MM.1S (cell line): ENCODE measurements around the gene GYS1.
A peak's percentile ranks its signal among the peaks of the same experiment; 100 is the strongest.

Source experiments
- DNase-seq: peaks from one replicate; pipeline ENCODE4 v3.0.0-alpha.2; 2015
- H2AFZ ChIP-seq: fragments of 300-600 bp; sonication (generic); 2 replicates; pipeline ENCODE4 v1.6.0; 2016; ENCODE audit warnings: antibody characterized with exemption, low read length
- H3F3A ChIP-seq: fragments of 300-600 bp; sonication (generic); 2 replicates; pipeline ENCODE4 v1.6.1; 2016; ENCODE audit warnings: mild to moderate bottlenecking, antibody characterized with exemption, low read length, moderate library complexity, mixed read lengths; ENCODE audit not compliant: insufficient read depth
- H3K27ac ChIP-seq: fragments of 300-600 bp; sonication (generic); 2 replicates; pipeline ENCODE4 v1.5.1; 2016; ENCODE audit warnings: mild to moderate bottlenecking, low read length
- H3K27me3 ChIP-seq: fragments of 300-600 bp; sonication (generic); replicated peaks from 2 replicates; pipeline ENCODE4 v1.6.0; 2016; ENCODE audit warnings: low read length; ENCODE audit not compliant: insufficient read depth
- H3K36me3 ChIP-seq: fragments of 300-600 bp; sonication (generic); replicated peaks from 2 replicates; pipeline ENCODE4 v1.6.1; 2016; ENCODE audit warnings: mild to moderate bottlenecking, low read length, mixed read lengths; ENCODE audit not compliant: insufficient read depth
- H3K4me1 ChIP-seq: fragments of 300-600 bp; sonication (generic); 2 replicates; pipeline ENCODE4 v1.6.1; 2016; ENCODE audit warnings: low read length, mixed read lengths
- H3K4me2 ChIP-seq: fragments of 300-600 bp; sonication (generic); 2 replicates; pipeline ENCODE4 v1.6.0; 2016; ENCODE audit warnings: low read depth, low read length
- H3K4me3 ChIP-seq: fragments of 300-600 bp; sonication (generic); 2 replicates; pipeline ENCODE4 v1.5.1; 2016; ENCODE audit warnings: low read length, mixed read lengths
- H3K79me2 ChIP-seq: fragments of 300-600 bp; sonication (generic); 2 replicates; pipeline ENCODE4 v1.6.1; 2016; ENCODE audit warnings: mixed run types, low read length, mixed read lengths
- H3K9ac ChIP-seq: fragments of 300-600 bp; sonication (generic); 2 replicates; pipeline ENCODE4 v1.6.1; 2016; ENCODE audit warnings: low read length, mixed read lengths
- H3K9me2 ChIP-seq: fragments of 300-600 bp; sonication (generic); replicated peaks from 2 replicates; pipeline ENCODE4 v1.6.1; 2016; ENCODE audit warnings: mild to moderate bottlenecking, low read length, mixed read lengths; ENCODE audit not compliant: insufficient read depth
- H3K9me3 ChIP-seq: fragments of 300-600 bp; sonication (generic); replicated peaks from 2 replicates; pipeline ENCODE4 v1.6.1; 2016; ENCODE audit warnings: mild to moderate bottlenecking, low read length, mixed read lengths; ENCODE audit not compliant: insufficient read depth
- H4K20me1 ChIP-seq: fragments of 300-600 bp; sonication (generic); 2 replicates; pipeline ENCODE4 v1.6.1; 2016; ENCODE audit warnings: mild to moderate bottlenecking, low read length, moderate library complexity, mixed read lengths; ENCODE audit not compliant: insufficient read depth
- EZH2 ChIP-seq: fragments of 300-600 bp; sonication (generic); optimal IDR thresholded peaks from 2 replicates; pipeline ENCODE3; 2017; ENCODE audit warnings: low read depth, mild to moderate bottlenecking, antibody characterized with exemption, low read length, mixed read lengths
- EZH2phosphoT487 ChIP-seq: fragments of 300-600 bp; sonication (generic); IDR thresholded peaks from 2 replicates; pipeline ENCODE4 v1.6.1; 2018; ENCODE audit warnings: antibody characterized with exemption, low read length
- TF ChIP-seq, protein P1 (sequence below): fragments of 300-600 bp; sonication (generic); IDR thresholded peaks from 2 replicates; pipeline ENCODE4 v1.5.1; 2016; ENCODE audit warnings: antibody characterized with exemption, low read length, mixed read lengths

Gene GYS1

DNA sequence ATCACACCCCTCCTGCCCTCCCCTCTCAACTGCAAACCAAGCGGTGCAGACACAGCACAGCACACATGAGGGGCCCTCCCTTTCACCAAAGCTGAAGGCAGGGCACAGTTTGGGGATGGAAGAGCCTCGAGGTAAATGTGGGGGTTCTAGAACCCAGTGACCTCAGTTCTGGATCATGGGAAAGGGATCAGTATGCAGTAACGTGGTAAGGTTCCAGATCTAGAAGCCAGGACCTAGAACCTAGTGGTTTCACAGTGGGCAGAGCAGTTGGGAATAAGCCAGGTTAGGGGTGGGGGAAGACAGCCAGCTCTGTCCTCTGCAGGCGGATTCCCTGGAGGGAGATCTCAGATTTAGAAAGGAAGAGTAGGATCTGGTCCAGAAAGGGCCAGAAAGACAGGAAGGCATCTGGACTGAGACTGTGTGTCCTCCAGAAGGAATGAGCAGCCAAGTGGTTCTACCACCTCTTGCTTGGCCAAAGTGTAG, 24.9 kb downstream of the GYS1 start:
- peaks cover 21% of the 10 kb centered on the region for H3K79me2 ChIP-seq
- H3K9me3 ChIP-seq, result no peaks in the 10 kb centered on the region
- DNase-seq, result no peak
- no peak for TF ChIP-seq EZH2
- TF ChIP-seq EZH2phosphoT487, result no peak
- H3K27me3 ChIP-seq, result no peaks in the 10 kb centered on the region
- H3F3A ChIP-seq, result peaks cover 45% of the 10 kb centered on the region
- H3K27ac ChIP-seq, result peak overlapping the region; percentile 47; the same call in 1 of the 2 replicates
- no peaks in the 10 kb centered on the region for H3K9me2 ChIP-seq
- no peaks in the 10 kb centered on the region for H4K20me1 ChIP-seq
- peaks cover 35% of the 10 kb centered on the region for H3K4me1 ChIP-seq
- H3K4me3 ChIP-seq, result no peak overlapping the region
- no peak overlapping the region for H2AFZ ChIP-seq
- no peaks in the 10 kb centered on the region for H3K36me3 ChIP-seq
- no peak overlapping the region for H3K9ac ChIP-seq
- no peak overlapping the region for H3K4me2 ChIP-seq

DNA sequence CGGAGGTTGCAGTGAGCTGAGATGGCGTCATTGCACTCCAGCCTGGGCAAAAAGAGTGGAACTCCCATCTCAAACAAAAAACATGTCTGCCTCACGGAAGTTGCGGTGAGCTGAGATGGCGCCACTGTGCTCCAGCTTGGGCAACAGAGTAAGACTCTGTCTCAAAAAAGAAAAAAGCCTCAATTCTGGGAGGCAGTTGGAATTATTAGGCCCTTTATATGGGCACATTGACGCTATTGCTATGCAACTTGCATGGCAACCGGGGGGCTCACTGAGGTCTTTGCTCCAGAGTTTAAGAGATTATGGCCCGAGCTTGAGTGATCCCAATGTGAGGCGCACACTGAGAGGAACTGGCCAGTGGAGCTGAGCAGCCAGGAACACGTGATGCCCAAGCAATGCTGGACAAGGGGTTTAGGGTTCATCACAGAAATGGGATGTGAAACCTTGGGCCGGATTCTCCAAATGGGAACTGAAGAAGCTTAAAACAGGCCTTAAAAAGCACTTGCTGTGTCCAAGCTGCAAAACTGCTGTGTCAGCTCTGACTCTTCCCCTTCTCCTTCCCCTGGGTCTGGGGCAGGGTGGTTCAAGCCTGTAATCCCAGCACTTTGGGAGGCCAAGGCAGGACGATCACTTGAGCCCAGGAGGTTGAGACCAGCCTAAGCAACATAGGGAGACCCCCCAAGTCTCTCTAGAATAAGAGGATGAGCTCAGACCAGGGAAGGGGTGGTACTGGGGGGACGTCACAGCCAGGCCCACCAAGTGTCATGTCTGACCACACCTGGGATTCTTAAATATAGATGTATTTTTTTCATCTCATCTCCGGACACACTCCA, 25.5 kb downstream of the GYS1 start:
- peak overlapping the region; percentile 47; the same call in 1 of the 2 replicates for H3K27ac ChIP-seq
- no peak overlapping the region for H2AFZ ChIP-seq
- peak overlapping the region; percentile 85; the same call in 1 of the 2 replicates for H3K4me2 ChIP-seq
- no peaks in the 10 kb centered on the region for H3K9me2 ChIP-seq
- TF ChIP-seq, protein P1, sequence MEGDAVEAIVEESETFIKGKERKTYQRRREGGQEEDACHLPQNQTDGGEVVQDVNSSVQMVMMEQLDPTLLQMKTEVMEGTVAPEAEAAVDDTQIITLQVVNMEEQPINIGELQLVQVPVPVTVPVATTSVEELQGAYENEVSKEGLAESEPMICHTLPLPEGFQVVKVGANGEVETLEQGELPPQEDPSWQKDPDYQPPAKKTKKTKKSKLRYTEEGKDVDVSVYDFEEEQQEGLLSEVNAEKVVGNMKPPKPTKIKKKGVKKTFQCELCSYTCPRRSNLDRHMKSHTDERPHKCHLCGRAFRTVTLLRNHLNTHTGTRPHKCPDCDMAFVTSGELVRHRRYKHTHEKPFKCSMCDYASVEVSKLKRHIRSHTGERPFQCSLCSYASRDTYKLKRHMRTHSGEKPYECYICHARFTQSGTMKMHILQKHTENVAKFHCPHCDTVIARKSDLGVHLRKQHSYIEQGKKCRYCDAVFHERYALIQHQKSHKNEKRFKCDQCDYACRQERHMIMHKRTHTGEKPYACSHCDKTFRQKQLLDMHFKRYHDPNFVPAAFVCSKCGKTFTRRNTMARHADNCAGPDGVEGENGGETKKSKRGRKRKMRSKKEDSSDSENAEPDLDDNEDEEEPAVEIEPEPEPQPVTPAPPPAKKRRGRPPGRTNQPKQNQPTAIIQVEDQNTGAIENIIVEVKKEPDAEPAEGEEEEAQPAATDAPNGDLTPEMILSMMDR, result no peak
- TF ChIP-seq EZH2 (no peak), EZH2phosphoT487 (no peak)
- H3K9me3 ChIP-seq, result no peaks in the 10 kb centered on the region
- peaks cover 47% of the 10 kb centered on the region for H3F3A ChIP-seq
- no peak overlapping the region for H3K4me3 ChIP-seq
- no peaks in the 10 kb centered on the region for H3K27me3 ChIP-seq
- no peaks in the 10 kb centered on the region for H4K20me1 ChIP-seq
- H3K79me2 ChIP-seq, result peaks cover 21% of the 10 kb centered on the region
- peaks cover 37% of the 10 kb centered on the region for H3K4me1 ChIP-seq
- H3K9ac ChIP-seq, result no peak overlapping the region
- no peak for DNase-seq
- no peaks in the 10 kb centered on the region for H3K36me3 ChIP-seq

DNA sequence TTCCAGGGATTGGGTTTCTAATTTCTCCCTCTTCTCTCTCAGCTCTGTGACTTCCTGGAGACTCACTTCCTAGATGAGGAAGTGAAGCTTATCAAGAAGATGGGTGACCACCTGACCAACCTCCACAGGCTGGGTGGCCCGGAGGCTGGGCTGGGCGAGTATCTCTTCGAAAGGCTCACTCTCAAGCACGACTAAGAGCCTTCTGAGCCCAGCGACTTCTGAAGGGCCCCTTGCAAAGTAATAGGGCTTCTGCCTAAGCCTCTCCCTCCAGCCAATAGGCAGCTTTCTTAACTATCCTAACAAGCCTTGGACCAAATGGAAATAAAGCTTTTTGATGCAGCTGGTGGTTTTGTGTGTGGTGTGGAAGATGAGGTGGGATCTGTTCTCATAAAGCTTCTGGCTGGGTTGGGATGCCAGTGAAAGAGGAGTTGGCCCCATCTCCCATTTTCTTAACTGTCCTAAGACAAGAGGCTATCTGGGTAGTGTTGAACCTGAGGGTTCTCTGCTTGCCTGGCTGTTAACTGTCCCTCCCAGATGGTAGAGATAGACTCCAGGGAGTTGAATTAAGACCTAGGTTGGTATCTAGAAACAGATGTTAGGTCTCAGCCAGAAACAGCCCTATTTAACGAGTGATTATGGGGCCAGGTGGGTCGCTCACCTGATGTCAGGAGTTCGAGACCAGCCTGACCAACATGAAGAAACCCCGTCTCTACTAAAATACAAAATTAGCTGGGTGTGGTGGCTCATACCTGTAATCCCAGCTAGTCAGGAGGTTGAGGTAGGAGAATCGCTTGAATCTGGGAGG, 26.4 kb downstream of the GYS1 start:
- Histone ChIP-seq H3K4me1 (peaks cover 42% of the 10 kb centered on the region), H3K36me3 (no peaks in the 10 kb centered on the region), H2AFZ (no peak overlapping the region), H3K79me2 (peaks cover 21% of the 10 kb centered on the region), H3K27me3 (no peaks in the 10 kb centered on the region), H3K9ac (peak overlapping the region; percentile 83; the same call in 1 of the 2 replicates), H3K27ac (peak overlapping the region; percentile 73; the same call in 1 of the 2 replicates), H3K4me3 (peak overlapping the region; percentile 94), H3K9me2 (no peaks in the 10 kb centered on the region), H4K20me1 (no peaks in the 10 kb centered on the region), H3F3A (peaks cover 55% of the 10 kb centered on the region), H3K4me2 (peak overlapping the region; percentile 85), H3K9me3 (no peaks in the 10 kb centered on the region)
- no peak for DNase-seq
- TF ChIP-seq EZH2phosphoT487 (no peak), EZH2 (no peak)
- TF ChIP-seq, protein P1, result no peak
